Osteocyte (in vitro differentiated cells): ENCODE data around the gene FABP1. TPM values are rescaled to one million over a fixed set of nuclear protein-coding genes. Genes with fewer than 3 reads are reported as not detected.

ENCODE experiments used
- DNase-seq: peaks from one replicate; pipeline ENCODE4 v3.0.0; 2021; ENCODE audit warnings: mixed read lengths; ENCODE audit not compliant: unreplicated experiment; ENCODE audit errors: extremely low spot score
- H3K27ac Mint-ChIP-seq: one replicate; pipeline ENCODE4 v1.8.0; 2021; ENCODE audit warnings: mild to moderate bottlenecking, mixed read lengths; ENCODE audit not compliant: unreplicated experiment
- H3K27me3 Mint-ChIP-seq: one replicate; pipeline ENCODE4 v1.8.0; 2021; ENCODE audit warnings: mixed read lengths; ENCODE audit not compliant: unreplicated experiment
- H3K36me3 Mint-ChIP-seq: one replicate; pipeline ENCODE4 v1.8.0; 2021; ENCODE audit warnings: mixed read lengths; ENCODE audit not compliant: unreplicated experiment
- H3K4me1 Mint-ChIP-seq: one replicate; pipeline ENCODE4 v1.8.0; 2021; ENCODE audit warnings: mixed read lengths; ENCODE audit not compliant: unreplicated experiment
- H3K4me3 Mint-ChIP-seq: one replicate; pipeline ENCODE4 v1.8.0; 2021; ENCODE audit warnings: mild to moderate bottlenecking, moderate library complexity, mixed read lengths; ENCODE audit not compliant: unreplicated experiment
- H3K9me3 Mint-ChIP-seq: one replicate; pipeline ENCODE4 v1.8.0; 2021; ENCODE audit warnings: mixed read lengths; ENCODE audit not compliant: unreplicated experiment
- CTCF ChIP-seq: fragments of 200-600 bp; sonication (generic); IDR thresholded peaks from 2 replicates; pipeline ENCODE4 v1.5.0; 2021; ENCODE audit warnings: antibody characterized with exemption, mild to moderate bottlenecking, moderate library complexity
- total RNA-seq: library from RNA; stranded (reverse); gene quantifications from 2 replicates; pipeline ENCODE4 v1.2.1, GENCODE V29; 2021

The FABP1 gene
- total RNA-seq, 1 donor from 2014 or later: not detected

DNA sequence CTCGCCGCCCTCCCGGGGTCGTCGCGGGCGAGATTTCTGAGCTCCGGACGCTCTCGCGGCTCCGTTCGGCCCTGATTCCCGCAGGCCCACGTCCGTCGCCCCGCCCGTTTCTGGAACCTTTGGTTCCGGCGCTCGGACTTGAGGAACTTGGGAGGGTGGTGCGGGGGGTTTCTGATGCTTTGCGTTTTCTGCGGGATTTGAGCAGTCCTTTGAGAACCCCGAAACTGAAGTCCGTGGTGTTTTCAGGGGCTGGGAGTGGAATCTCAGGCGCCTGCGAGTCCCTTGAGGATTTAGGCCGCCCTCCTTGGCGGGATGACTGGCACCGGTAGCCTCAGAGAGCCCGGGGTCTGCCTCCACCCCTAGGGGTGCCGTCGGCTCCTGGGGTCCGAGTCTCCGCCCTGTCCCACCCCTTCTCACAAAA is 42.6 kb upstream of the FABP1 start:
- H3K36me3 Mint-ChIP-seq: peaks cover 2% of the 10 kb centered on the region
- peaks cover 35% of the 10 kb centered on the region for H3K27me3 Mint-ChIP-seq
- H3K4me3 Mint-ChIP-seq: peak overlapping the region; percentile 66
- no peak overlapping the region for H3K27ac Mint-ChIP-seq
- peaks cover 5% of the 10 kb centered on the region for H3K9me3 Mint-ChIP-seq
- no peak for TF ChIP-seq CTCF
- H3K4me1 Mint-ChIP-seq: no peaks in the 10 kb centered on the region
- DNase-seq: no peak

DNA sequence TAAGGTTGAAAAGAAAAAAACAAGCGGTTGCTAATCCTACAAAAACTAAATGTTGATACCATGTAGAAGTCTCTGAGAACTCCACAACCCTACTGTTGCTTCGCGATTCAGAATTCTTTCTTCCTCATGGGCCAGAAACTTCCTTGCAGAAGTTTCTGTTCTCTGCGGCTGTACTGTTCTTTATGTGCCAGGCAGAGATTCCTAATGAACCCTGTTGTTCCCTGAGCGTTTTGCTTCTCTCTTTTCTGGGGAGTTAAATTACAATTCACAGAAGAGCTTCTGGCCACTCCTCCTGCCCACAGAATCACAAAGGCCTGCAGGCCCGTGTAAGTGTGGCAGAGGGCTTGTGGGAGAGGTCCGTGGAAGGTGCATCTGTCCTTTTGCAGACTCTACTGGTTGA is 40.5 kb upstream of the FABP1 start:
- no peak for TF ChIP-seq CTCF
- Mint-ChIP-seq H3K9me3 (peaks cover 5% of the 10 kb centered on the region), H3K27me3 (peaks cover 51% of the 10 kb centered on the region), H3K27ac (no peak overlapping the region), H3K36me3 (peaks cover 2% of the 10 kb centered on the region), H3K4me3 (no peak overlapping the region), H3K4me1 (no peaks in the 10 kb centered on the region)
- DNase-seq: no peak

- Mint-ChIP-seq H3K4me3 (no peak overlapping the region), H3K27ac (no peak overlapping the region), H3K9me3 (peaks cover 5% of the 10 kb centered on the region), H3K36me3 (peaks cover 2% of the 10 kb centered on the region), H3K4me1 (no peaks in the 10 kb centered on the region), H3K27me3 (peaks cover 48% of the 10 kb centered on the region)
- no peak for DNase-seq
- TF ChIP-seq CTCF: no peak
Measured at GRCh38 chr2:88167740-88168139, 39.9 kb upstream of the FABP1 start.

GRCh38 chr2:88165332-88166003 is 37.6 kb upstream of the FABP1 start:
- no peak overlapping the region for H3K27ac Mint-ChIP-seq
- no peaks in the 10 kb centered on the region for H3K4me1 Mint-ChIP-seq
- peaks cover 5% of the 10 kb centered on the region for H3K9me3 Mint-ChIP-seq
- H3K4me3 Mint-ChIP-seq: no peak overlapping the region
- peaks cover 33% of the 10 kb centered on the region for H3K27me3 Mint-ChIP-seq
- TF ChIP-seq CTCF: no peak
- peaks cover 2% of the 10 kb centered on the region for H3K36me3 Mint-ChIP-seq
- no peak for DNase-seq

- no peak overlapping the region for H3K27ac Mint-ChIP-seq
Measured at GRCh38 chr2:88161446-88162244, 33.8 kb upstream of the FABP1 start.

More at GRCh38 chr2:88161446-88162244, 33.8 kb upstream of the FABP1 start:
- no peak for TF ChIP-seq CTCF
- Mint-ChIP-seq H3K36me3 (no peaks in the 10 kb centered on the region), H3K9me3 (no peaks in the 10 kb centered on the region), H3K27me3 (peaks cover 31% of the 10 kb centered on the region), H3K4me3 (no peak overlapping the region), H3K4me1 (no peaks in the 10 kb centered on the region)
- no peak for DNase-seq
